Gastrocnemius medialis (tissue), 4 donors: Measurements from ENCODE around the gene MCF2L. TPM values are rescaled to one million over a fixed set of nuclear protein-coding genes. Genes with fewer than 3 reads are reported as not detected.

Experiments
- ATAC-seq, 2 donors: fragments of 150-250 bp; one replicate each; pipeline ENCODE4 v1.9.1; 2016
- DNase-seq, 2 donors: peaks; one replicate each; pipeline ENCODE4 v3.0.0-alpha.2; 2019
- H3K27ac ChIP-seq, 4 donors: fragments of 200-600 bp; sonication (generic); 1 replicate in 1 of 4; 2 replicates in 3 of 4; pipeline ENCODE4 v1.5.1; 2016 to 2018; ENCODE audit warnings: mild to moderate bottlenecking in 2 of 4, moderate library complexity in 1 of 4
- H3K27me3 ChIP-seq, 3 donors: fragments of 200-600 bp; sonication (generic) in 2 of 3; 1 replicate in 1 of 3; 2 replicates in 2 of 3; pipeline versions ENCODE4 v1.5.1 to v1.6.0; 2016 to 2019; ENCODE audit warnings: mild to moderate bottlenecking in 1 of 3, moderate library complexity in 1 of 3
- H3K36me3 ChIP-seq, 2 donors: fragments of 200-600 bp; sonication (generic) in 1 of 2; one replicate each; pipeline ENCODE4 v1.5.1; 2017 to 2018
- H3K4me1 ChIP-seq, 2 donors: fragments of 200-600 bp; sonication (generic) in 1 of 2; one replicate each; pipeline ENCODE4 v1.5.1; 2016 to 2017; ENCODE audit warnings: mild to moderate bottlenecking in 2 of 2
- H3K4me3 ChIP-seq, 4 donors: fragments of 200-600 bp; sonication (generic) in 3 of 4; 1 replicate in 1 of 4; 2 replicates in 3 of 4; pipeline ENCODE4 v1.5.1; 2016 to 2019; ENCODE audit warnings: mild to moderate bottlenecking in 2 of 4
- H3K9me3 ChIP-seq, 3 donors: fragments of 200-600 bp; sonication (generic) in 2 of 3; 1 replicate in 1 of 3; 2 replicates in 2 of 3; pipeline ENCODE4 v1.5.1; 2016 to 2019
- CTCF ChIP-seq, 5 experiments: fragments of 450-650 bp in 3 of 5; fragments of 200-600 bp in 2 of 5; sonication (generic) in 2 of 5; IDR thresholded peaks in 4 of 5; conservative IDR thresholded peaks in 1 of 5; 1 replicate in 4 of 5; 2 replicates in 1 of 5; pipeline ENCODE4 v1.5.1; 2016 to 2019; ENCODE audit warnings: antibody characterized with exemption in 5 of 5, mild to moderate bottlenecking in 3 of 5, moderate library complexity in 3 of 5
- POLR2A ChIP-seq, 2 donors: fragments of 450-650 bp; IDR thresholded peaks; one replicate each; pipeline ENCODE4 v1.6.1; 2017; ENCODE audit warnings: antibody characterized with exemption in 2 of 2, mild to moderate bottlenecking in 2 of 2, moderate library complexity in 2 of 2
- in situ Hi-C, 4 donors: fragments of 200-750 bp; cut with MboI; loops; one replicate each; pipeline versions ENCODE4 v1.15.0 to v1.8.0; 2017; ENCODE audit warnings: low sequenced_read_pairs in 4 of 4
- intact Hi-C: fragments of 100-400 bp; cut with DNase I; formaldehyde crosslinking; loops from one replicate; pipeline ENCODE4 v1.15.1; 2023; ENCODE audit warnings: low total_unique reads
- total RNA-seq, 4 donors: library from RNA; depleted of rRNA; stranded (reverse); fragments of >200 nt; gene quantifications; one replicate each; pipeline versions ENCODE4 v1.1.0 to v1.2.3, GENCODE V29; 2016

The MCF2L gene
- total RNA-seq, 4 donors from 2014 or later = 16.1 to 21.2 (median 19.4) TPM

- Histone ChIP-seq H3K4me3 (no peak overlapping the region), H3K4me1 (no peaks in the 10 kb centered on the region), H3K27me3 (no peaks in the 10 kb centered on the region), H3K9me3 (no peaks in the 10 kb centered on the region), H3K36me3 (no peaks in the 10 kb centered on the region), H3K27ac (no peak overlapping the region)
- no peak for TF ChIP-seq CTCF (IDR thresholded peaks at IDR 0.05 in 4 of 5, conservative IDR thresholded peaks at IDR 0.05 in 1 of 5)
- TF ChIP-seq POLR2A (IDR thresholded peaks at IDR 0.05) = no peak
- ATAC-seq (no peak), DNase-seq (no peak)
- in situ Hi-C loops (no loop called here), intact Hi-C loops (no loop called here)
Measured at GRCh38 chr13:113145496-113145895, 176.5 kb downstream of the MCF2L start.

GRCh38 chr13:113145911-113146598, 177.0 kb downstream of the MCF2L start:
- Histone ChIP-seq H3K27ac (no peak overlapping the region), H3K4me1 (no peaks in the 10 kb centered on the region), H3K27me3 (no peaks in the 10 kb centered on the region), H3K36me3 (no peaks in the 10 kb centered on the region), H3K4me3 (no peak overlapping the region), H3K9me3 (no peaks in the 10 kb centered on the region)
- in situ Hi-C loops = no loop called here
- DNase-seq (no peak), ATAC-seq (no peak)
- TF ChIP-seq CTCF (IDR thresholded peaks at IDR 0.05 in 4 of 5, conservative IDR thresholded peaks at IDR 0.05 in 1 of 5) (no peak), POLR2A (IDR thresholded peaks at IDR 0.05) (no peak)
- intact Hi-C loops = no loop called here

GRCh38 chr13:113146750-113147149, 177.7 kb downstream of the MCF2L start:
- in situ Hi-C loops = no loop called here
- H3K9me3 ChIP-seq = no peaks in the 10 kb centered on the region
- no peaks in the 10 kb centered on the region for H3K4me1 ChIP-seq
- no peak for ATAC-seq
- no peak for TF ChIP-seq CTCF (IDR thresholded peaks at IDR 0.05 in 4 of 5, conservative IDR thresholded peaks at IDR 0.05 in 1 of 5)
- no peak for TF ChIP-seq POLR2A (IDR thresholded peaks at IDR 0.05)
- H3K36me3 ChIP-seq = no peaks in the 10 kb centered on the region
- H3K4me3 ChIP-seq = no peak overlapping the region
- intact Hi-C loops = no loop called here
- H3K27ac ChIP-seq = no peak overlapping the region
- H3K27me3 ChIP-seq = no peaks in the 10 kb centered on the region
- no peak for DNase-seq

- Histone ChIP-seq H3K4me3 (no peak overlapping the region), H3K4me1 (peaks cover 0 to 2% of the 10 kb centered on the region in 2 donors), H3K27ac (no peak overlapping the region), H3K27me3 (no peaks in the 10 kb centered on the region), H3K36me3 (no peaks in the 10 kb centered on the region), H3K9me3 (no peaks in the 10 kb centered on the region)
- in situ Hi-C loops = no loop called here
- DNase-seq (no peak), ATAC-seq (no peak)
- intact Hi-C loops = no loop called here
- TF ChIP-seq POLR2A (IDR thresholded peaks at IDR 0.05) (no peak), CTCF (IDR thresholded peaks at IDR 0.05 in 4 of 5, conservative IDR thresholded peaks at IDR 0.05 in 1 of 5) (no peak)
Measured at GRCh38 chr13:113147206-113147605, 178.2 kb downstream of the MCF2L start.

GRCh38 chr13:113148407-113148806, 179.4 kb downstream of the MCF2L start:
- no peak overlapping the region for H3K27ac ChIP-seq
- no peak for ATAC-seq
- H3K4me1 ChIP-seq = peaks cover 9 to 10% of the 10 kb centered on the region in 2 donors
- DNase-seq = no peak
- H3K9me3 ChIP-seq = no peaks in the 10 kb centered on the region
- no peaks in the 10 kb centered on the region for H3K27me3 ChIP-seq
- H3K36me3 ChIP-seq = no peaks in the 10 kb centered on the region
- intact Hi-C loops = no loop called here
- in situ Hi-C loops = no loop called here
- TF ChIP-seq CTCF (IDR thresholded peaks at IDR 0.05 in 4 of 5, conservative IDR thresholded peaks at IDR 0.05 in 1 of 5) = no peak
- no peak for TF ChIP-seq POLR2A (IDR thresholded peaks at IDR 0.05)
- no peak overlapping the region for H3K4me3 ChIP-seq
